Tibial nerve (tissue), 3 donors: ENCODE data around the gene FBXL20.

Experiments used
- EP300 ChIP-seq, 2 donors: sonication (generic); formaldehyde crosslinking; IDR thresholded peaks; one replicate each; pipeline ENCODE4 v1.6.1; 2017; ENCODE audit warnings: antibody characterized with exemption in 2 of 2, mild to moderate bottlenecking in 1 of 2
- POLR2A ChIP-seq, 2 donors: fragments of 450-650 bp; IDR thresholded peaks; one replicate each; pipeline ENCODE4 v1.6.1; 2017; ENCODE audit warnings: antibody characterized with exemption in 2 of 2, mild to moderate bottlenecking in 2 of 2, moderate library complexity in 2 of 2

- TF ChIP-seq EP300 (IDR thresholded peaks at IDR 0.05): no peak
- TF ChIP-seq POLR2A (IDR thresholded peaks at IDR 0.05): no peak
These were observed 175.3 kb downstream of the FBXL20 start for GRCh38 chr17:39225959-39226683.
